GOT3 (cell line): ENCODE measurements around the gene SEPTIN5.

Experiments used
- DNase-seq: peaks from one replicate; lab custom pipeline; 2025; ENCODE audit warnings: mixed read lengths; lab: John Stamatoyannopoulos, UW

The SEPTIN5 gene

DNA sequence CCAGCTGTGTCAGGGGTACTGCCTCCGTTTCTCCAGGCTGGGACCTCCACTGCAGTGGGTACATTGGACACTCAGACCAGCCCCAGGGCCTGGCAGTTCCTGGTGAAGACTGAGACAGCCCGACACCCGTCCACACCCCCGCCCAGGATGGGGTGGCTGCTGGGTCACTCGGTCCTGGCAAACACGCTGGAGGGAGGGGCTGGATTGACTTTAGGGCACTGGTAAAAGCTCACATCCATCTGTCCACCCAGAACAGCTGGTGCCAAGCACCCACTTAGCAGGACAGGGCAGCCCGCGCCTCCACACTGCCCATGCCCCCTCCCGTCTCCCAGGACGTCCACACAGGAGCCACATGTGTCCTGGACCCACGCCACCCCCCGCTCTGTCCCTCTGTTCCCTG, 35.6 kb downstream of the SEPTIN5 start:
- no peak for DNase-seq

DNA sequence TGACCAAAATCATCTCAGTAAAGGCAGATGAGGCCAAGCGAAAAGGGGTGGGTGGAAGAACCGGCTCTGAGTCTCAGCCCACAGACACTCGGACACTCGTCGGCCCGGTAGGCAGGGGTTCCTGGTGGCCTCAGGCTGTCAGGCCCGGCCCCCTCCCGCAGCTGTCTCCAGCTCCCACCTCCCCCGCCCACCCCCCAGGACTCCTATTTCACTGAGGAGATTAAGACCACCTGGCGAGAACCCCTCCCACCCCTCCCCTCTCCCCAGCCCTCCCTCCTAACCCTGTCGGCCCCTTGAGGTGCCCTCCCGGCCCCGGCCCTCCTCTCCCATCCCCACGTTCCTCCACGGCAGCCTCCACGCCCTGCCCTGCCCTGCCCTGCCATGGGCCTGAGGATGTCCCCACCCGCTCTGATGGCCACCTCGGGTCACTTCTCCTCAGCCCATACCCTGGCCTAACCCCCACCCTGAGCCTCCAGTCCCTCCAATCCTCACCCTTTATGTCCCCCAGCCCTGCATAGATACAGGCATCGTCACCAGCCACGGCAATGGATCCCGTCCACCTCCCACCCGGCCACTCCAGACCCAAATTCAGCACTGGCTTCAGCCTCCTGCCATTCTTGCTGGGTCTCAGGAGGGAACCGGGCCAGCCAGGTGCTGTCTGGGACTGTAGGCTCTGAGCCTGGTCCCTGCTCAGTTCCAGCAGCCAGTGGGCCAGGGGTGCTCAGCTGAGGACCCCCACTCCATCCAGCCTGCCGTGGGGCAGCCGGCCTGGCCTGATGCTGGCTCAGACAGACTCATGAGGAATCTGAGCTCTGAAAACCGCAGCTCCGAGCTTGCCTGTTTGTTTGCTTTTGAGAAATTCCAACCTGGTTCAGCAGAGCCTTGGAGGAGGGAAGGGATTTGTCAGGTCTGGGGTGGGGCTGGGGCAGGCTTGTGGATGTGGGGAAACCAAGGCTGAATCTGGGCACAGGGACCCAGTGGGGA, 36.5 kb downstream of the SEPTIN5 start:
- DNase-seq: no peak

DNA sequence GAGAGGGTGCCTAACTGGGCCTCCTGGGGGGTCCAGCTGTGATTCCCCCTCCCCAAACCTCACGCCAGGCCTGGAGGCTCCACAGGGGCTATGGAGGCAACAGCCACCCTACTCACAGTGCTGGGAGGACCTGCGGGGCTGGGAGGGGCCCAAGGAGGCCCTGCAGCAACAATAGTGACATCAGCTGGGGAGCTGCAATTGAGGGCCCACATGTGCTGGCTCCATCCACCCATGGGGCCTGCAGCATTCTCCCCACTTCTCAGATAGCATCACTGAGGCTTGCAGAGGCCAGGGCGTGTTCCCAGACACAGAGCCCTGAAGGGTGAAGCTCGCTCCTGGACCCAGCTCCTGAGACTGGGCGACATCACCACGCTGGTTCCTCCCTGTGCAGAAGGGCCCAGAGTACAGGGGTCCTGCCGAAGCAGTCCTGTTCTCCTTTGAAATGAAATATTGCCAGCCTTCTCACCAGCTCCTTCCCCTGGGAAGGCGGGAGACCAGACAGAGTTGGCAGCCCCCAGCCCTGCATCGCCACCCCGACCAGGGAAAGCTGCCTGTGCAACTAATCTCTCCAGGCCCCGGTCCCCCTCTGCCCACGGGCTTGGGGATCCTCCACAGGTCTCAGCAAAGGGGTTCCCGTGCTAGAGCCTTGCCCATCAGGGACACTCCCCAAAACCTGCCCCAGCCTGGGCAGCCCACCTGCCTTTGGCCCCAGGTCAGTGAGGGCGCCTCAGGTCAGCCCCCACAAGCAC, 37.4 kb downstream of the SEPTIN5 start:
- no peak for DNase-seq

DNA sequence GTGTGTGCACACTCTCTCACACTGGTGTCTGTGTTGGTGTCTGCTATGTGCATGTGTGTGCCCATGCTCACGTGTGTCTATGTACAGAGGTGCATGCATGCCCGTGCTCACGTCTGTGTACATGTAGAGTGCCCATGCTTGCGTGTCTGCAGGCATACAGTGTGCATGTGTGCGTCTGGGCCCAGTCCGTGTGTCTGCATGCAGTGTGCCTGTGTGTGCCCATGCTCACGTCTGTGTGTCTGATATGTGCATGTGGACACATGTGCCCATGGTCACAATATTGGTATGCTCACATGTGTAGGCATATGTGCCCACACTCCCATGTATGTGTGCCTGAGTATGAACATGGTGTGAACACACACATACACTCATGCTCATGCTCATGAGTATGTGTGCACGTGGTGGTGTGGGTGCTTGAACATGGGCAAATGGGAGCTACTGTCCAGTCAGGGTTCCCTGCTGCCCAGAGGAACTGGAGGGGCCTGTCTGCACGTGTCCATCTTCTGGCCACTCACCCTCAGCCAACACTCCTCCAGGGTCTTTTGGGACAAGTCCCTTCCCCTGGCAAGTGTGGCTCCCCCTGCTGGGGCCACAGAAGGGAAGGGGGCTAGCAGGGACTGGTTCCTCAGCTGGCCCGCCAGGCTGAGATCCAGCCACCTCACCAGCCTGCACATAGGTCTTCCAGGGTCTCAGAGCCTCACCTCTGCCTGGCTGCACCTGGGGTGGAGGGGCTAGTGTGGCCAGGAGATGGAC, 39.0 kb downstream of the SEPTIN5 start:
- DNase-seq: no peak

DNA sequence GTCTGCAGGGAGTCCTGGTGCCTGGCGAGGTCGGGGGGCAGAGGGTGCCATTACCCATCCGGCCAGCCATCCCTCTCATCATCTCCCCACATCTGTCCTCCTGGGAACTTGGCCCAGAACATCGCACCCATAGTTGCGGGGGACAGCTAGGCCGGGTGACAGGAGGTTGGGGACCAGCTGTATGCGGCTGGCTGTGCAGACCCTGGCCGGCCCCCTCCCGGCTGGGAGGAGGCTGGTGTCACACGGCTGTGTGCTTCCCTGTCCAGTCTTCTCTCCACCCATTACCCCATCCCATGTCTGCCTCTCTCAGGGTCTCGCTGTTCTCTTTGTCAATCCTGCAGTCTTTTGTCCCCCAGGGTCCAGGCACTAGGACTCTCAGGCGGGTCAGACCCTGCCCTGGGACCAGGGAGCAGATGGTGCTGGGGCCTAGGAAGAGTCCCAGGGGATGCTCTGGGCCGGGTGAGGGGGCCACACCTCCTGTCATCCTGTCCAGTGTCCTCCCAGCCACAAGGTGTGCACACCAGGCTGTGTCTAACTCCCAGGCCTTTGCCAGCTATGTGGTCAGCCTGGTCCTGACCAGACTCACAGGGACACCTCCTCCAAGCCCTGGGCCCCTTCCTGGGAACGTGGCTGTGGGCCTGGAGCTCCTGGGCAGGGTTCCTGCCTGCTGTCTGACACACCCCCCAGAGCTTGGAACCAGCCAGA, 39.8 kb downstream of the SEPTIN5 start:
- no peak for DNase-seq

DNA sequence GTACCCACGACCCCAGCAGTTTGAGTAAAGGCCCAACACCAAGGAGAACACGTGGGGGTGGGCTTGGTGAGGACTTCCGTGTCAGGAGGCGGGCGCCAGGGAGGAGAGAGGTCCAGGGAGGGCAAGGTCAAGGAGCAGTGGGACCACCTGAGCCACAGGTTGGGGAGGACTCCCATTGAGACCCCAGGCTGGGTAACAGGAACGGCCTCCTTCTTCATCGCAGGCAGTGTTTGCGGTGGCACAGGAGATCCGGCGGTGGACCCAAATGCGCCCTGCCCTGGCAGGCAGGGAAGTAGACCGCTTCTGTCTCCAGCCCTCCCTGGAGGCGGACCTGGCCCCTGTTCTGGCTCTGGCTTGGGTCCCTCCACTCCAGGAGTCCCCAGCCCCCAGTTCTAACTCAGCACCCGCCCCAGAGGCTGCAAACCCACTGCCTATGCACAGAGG, 40.4 kb downstream of the SEPTIN5 start:
- no peak for DNase-seq

DNA sequence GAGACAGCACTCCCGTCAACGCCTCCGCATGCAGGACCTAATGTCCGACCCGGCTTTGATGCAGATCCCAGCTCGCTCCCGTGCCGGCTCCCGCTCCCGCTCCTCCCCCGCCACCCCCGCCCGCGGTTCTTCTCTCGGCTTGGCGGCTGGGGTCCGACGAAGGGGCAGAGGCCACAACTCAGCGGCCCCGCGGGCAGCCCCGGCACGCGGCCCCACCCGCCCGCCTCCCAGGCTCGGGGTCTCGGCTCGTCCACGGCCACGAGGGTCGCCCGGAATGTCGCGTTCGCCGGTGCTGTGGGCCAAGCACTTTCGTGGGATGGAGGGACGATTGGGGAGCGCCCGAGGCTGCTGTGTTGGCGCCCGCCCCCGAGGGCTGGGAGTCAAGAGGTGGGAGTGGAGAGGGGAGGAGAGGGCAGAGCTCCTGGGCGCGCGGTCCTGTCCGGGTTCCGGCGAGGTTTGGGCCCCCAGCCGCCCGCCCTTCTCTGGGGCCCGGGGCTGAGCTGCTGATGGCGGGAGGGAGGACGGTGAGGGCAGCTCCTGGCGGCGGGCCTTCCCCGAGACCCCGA, 40.9 kb downstream of the SEPTIN5 start:
- no peak for DNase-seq

DNA sequence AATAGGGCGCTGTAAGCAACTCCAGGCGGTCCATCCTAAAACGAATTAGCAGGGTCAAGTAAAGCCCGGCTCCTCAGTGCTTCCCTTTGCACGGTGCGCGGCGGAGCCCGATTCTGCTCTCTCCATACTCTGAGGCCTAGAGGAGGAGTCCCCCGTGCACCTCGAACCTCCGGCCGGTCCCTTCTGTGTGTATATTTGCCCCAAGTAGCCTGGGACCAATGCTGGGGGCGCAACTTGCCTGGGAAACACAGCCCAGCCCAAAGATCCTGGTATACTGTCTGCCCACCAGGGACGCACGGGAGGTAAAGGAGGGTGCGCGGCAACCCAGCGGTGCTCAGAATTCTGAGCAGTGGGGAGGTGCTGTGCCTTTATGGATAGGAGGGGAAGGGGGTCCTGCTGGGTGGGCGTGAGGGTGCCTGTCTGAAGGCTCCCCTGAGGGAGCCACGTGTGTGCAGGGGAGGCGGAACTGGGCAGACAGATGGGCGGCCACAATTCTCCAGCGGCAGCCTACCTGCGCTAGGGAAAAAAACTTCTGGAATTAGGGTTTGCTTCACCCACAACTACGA, 41.5 kb downstream of the SEPTIN5 start:
- DNase-seq: no peak

DNA sequence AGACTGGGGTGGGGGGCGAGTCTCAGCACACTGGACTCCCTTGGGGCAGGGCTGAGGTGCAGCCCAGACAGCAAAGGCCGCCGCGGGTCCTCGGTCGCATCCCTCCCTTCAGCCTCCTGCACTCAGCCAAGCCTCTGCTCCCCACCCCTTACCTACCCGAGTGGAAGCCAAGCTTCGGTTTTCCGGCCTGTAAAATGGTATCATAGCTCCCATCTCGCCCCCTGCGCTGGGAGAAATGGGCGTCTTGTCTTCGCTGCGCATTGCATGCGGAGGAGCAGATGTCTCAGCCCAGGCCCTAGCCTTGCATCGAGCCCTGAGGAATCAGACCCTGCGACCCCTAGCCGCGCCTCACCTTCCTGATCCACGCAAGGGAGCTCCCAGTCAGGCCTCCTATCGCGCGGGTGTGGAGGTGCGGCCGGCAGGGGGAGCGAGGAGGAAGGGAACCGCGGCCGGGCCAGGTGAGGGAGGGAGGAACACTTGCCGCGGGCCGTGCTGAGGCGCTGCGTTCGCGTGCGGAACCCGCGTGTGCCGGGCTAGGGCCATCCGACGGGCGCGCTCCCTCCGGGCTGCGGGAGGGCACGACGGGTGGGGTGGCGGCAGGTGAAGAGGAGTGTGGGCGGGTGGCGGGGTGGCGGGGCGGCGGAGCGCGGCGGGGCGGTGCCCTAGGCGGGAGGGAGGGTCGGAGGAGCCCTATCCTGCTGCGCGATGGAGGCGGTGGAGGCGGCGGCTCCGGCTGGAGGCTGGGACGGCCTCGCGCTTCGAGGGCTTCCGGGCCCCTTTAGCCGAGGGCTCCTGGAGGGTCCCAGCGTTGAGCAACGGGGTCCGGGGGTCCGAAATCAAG, 42.2 kb downstream of the SEPTIN5 start:
- DNase-seq: no peak

DNA sequence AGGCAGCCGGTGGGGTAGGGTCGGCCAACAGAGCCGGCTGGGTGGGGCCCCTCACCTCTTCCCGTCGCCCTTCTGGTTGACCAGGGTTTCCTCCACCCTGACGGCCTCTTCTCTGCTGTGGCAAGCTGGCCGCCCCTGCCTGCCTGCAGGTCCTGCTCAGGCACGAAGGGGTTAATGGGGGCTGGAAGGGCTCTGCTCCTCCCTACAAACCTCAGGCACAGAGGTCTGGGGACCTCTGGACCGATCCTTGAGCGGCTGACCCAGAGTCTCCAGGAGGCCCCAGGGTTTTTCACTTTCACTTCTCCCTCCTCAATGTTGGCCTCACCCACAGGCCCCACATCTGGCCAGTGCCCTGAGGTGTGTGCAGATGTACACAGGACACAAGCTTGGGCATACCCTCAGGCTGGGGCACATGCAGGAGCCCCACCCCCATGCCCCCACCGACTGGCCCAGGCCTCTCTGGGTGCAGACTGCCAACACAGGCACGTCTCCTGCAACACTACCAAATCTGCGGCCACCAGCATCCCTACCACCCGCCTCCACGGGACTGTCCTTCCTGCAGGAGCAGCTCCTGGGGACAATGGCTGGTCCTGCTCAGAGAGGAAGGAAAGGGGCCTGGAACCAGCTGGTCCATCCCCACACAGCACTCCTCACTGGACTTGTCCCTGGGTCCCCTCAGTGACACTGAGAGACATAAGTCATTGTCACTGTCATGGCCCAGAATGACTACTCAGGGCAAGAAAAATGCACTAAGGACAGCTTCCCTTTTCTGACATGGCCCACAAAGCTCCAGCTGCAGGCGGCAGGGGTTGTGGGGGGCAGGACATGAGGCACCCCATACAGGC, 43.1 kb downstream of the SEPTIN5 start:
- DNase-seq: no peak

DNA sequence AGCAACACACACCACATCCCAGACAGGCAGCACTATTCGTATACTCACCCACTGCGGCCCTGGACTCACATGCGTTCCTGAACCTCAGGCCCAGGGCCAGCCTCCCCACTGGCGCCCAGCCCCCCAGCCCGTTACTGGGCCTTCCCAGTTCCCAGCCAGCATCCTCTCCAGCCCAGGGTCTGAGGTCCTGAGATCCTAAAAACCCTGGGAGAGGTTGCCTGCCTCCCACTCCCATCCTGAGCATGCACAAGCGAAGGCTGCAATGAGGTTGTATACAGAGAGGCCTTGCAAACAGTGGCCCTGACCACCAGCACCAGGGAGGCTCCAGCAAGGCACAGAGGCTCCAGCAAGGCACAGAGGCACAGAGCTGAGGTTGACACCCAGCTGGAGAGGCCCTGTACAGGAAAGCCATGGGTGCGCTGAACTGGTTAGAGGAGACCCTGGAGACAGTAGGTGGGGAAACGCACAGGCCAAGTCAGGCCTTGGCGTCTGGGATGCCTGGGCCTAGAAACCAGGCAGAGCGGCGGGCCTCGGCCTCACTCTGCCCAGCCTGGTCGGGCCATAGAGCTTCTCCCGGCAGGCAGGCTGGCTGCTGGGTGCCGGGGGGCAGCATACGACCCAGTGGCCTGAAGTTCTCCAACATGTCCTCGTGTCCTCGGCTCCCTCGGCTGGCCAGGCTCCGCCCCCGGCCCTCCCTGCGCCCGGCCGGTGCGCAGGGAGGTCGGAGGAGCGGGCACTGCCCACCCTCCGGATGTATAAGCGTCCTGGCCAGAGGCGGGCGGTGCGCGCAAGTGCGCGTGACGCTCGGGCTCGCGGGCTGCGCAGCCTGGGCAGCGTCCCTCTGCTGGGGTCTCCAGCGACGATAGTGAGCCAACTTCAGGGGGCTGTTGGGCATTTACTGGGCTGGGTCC, 43.9 kb downstream of the SEPTIN5 start:
- no peak for DNase-seq

DNA sequence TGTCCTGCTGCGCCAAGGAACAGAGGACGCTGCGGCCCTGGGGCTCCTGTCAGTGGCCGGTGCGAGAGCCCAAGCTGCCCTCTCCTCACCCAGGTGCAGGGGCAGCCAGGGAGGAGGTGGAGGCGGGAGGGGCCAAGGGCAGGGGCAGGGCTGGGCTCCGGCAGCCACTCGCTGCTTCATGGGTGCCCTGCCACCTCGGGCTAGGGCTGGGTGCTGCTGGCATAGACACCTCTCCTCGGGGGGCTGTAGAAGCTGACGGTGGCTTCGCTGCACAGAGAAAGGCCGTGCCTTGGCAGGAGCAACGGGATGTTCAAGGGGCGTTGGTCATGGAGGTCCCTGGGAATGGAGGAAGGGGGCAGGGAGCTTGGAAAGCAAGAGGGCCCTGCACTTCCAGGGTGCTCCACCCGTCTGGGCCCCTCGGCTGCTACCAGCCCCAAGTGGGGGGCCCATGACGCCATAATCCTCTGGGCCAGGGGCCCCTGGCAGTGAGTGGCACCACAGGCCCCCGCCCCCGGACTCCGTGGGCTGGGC, 44.7 kb downstream of the SEPTIN5 start:
- no peak for DNase-seq

DNA sequence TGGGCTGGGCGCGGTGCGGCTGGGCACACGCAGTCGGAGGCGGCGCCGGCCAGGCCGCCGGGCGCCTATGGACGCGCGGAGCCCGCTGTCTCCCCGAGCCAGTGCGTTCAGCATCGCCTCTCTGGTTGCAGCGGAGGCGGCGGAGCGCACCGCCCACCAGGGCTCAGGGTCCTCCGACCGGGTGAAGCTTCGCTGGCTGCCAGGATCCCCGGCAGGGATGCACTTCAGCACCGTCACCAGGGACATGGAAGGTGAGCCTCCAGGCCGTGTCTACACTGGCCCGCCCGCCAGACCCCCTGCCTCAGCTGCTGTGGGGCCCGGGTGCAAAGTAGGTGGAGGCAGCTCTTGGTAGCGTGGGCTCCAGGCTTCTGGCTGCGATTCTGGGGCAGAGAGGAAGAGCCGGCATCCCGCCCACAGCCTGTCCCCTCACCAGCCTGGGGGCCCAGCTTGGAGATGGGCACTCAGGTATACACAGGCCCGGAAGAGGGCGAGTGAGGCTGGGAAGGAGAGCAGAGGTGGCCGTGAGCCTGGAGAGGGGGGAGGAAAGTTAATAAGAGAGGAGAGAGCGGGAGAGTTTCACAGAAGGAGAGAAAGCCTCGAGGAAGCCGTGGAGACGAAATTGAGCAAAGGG, 45.2 kb downstream of the SEPTIN5 start:
- no peak for DNase-seq

DNA sequence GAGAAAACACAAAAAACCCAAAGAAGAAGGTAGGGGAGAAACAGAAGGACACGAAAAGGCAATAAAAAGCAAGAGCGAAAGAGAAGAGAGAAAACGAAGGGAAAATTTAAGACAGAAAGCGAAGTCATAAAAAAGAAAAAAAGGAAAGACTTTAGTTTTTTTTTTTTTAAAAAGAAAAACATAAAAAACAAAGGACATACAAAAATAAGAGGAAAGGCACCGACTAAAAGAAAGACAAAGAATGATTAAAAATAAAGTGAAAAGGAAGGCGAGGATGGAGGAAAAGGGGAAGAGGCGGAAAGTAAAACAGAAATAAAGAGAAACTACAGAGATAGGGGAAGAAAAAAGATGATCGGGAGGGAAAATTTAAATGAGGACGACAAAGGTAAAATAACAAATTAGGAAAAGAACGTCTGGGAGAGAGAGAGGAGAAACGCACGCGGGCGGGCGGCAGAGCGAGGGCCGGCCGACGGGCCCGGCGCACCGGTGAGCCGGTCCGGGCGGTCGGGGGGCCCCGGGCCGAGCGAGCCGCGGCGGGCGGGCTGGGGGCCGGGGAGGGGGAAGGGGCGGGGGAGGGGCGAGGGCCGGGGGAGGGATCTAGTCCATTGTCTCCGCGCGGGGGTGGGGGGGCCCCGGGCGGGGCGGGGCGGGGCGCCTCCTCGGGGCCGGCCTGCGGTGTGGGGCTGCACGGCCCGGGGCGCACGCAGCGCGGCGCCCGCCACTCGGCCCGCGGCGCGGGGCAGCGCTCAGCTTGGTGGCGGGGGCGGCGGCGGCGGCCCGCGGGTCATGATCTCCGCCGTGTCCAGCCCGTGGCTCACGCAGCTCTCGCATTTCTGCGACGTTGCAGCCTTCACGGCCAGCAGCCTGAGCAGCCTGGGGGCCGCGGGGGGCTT, 46.0 kb downstream of the SEPTIN5 start, which contains the start of gene TBX1:
Gene TBX1 (plus strand): TSS at position 721 of the 893 bp plus-strand sequence. CDS start 66 bp downstream, at position 787.
- no peak for DNase-seq

DNA sequence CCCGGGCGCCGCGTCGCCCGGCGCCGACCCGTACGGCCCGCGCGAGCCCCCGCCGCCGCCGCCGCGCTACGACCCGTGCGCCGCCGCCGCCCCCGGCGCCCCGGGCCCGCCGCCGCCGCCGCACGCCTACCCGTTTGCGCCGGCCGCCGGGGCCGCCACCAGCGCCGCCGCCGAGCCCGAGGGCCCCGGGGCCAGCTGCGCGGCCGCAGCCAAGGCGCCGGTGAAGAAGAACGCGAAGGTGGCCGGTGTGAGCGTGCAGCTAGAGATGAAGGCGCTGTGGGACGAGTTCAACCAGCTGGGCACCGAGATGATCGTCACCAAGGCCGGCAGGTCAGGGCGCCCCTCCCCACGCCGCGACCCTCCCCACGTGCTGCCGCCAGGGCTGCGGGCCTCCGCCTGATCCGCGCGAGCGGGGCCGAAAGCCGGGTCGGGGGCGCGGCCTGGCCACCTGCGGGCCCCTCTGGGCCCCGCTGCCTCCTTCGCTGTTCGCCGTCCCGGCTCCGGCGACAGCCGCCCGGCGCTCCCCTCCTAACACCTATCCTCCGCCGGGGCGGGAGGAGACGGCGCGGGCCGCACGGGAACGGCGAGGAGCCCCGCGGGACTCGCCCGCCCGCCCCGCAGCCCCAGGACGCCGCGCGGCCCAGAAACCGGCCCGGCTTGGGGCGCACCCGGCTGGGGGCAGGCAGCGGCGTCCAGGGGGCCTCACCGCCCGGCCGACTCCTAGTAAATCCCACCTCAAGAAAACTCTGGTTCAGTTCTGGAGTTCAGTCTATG, 46.8 kb downstream of the SEPTIN5 start:
- no peak for DNase-seq
